Hematopoietic multipotent progenitor cell treated with erythropoietin and hydrocortisone succinate and interleukin-3 and kit ligand, for 4 days (in vitro differentiated cells): ENCODE results near the gene CYS1.
"Not testable (repeated sequence)": the region's sequence is repeated elsewhere in the genome, so short reads cannot be mapped to it uniquely, and the experiment has no call there.

Experiments
- DNase-seq: peaks from one replicate; pipeline ENCODE4 v3.0.0-alpha.2; 2015

CYS1 gene

GRCh38 chr2:10011606-10012325 is 68.4 kb downstream of the CYS1 start:
- DNase-seq, result not testable (repeated sequence)

- not testable (repeated sequence) for DNase-seq
Observed at GRCh38 chr2:10010861-10011605, 69.2 kb downstream of the CYS1 start.

GRCh38 chr2:10009811-10010781 is 70.1 kb downstream of the CYS1 start:
- DNase-seq, result no peak

DNA sequence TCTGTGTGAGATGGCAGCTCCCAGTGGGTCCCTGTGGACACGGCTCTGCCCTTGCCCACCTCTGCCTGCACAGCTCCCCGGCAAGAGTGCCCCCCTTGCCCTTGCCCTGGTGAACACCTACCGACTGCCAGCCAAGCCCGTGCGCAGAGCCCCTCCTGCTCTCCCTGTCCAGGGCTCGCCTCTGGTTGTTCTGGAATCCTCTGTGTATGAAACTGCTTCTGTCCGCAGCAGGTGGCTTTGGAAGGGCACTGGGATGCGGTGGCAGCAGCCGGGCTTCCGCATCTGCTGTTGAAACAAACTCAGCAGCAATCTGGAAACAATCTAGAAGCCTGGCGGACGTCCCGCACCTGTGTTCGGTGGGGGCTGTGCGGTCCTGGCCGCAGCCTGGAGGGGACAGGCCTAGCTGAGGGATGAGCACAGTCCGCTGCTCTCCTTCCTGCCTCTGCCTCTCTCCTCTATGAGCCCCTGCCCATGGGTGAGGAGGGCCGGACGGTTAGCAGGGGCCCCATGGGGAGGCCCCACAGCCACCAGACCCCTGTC is 70.9 kb downstream of the CYS1 start:
- no peak for DNase-seq

GRCh38 chr2:10008809-10009176 is 71.4 kb downstream of the CYS1 start:
- no peak for DNase-seq

DNA sequence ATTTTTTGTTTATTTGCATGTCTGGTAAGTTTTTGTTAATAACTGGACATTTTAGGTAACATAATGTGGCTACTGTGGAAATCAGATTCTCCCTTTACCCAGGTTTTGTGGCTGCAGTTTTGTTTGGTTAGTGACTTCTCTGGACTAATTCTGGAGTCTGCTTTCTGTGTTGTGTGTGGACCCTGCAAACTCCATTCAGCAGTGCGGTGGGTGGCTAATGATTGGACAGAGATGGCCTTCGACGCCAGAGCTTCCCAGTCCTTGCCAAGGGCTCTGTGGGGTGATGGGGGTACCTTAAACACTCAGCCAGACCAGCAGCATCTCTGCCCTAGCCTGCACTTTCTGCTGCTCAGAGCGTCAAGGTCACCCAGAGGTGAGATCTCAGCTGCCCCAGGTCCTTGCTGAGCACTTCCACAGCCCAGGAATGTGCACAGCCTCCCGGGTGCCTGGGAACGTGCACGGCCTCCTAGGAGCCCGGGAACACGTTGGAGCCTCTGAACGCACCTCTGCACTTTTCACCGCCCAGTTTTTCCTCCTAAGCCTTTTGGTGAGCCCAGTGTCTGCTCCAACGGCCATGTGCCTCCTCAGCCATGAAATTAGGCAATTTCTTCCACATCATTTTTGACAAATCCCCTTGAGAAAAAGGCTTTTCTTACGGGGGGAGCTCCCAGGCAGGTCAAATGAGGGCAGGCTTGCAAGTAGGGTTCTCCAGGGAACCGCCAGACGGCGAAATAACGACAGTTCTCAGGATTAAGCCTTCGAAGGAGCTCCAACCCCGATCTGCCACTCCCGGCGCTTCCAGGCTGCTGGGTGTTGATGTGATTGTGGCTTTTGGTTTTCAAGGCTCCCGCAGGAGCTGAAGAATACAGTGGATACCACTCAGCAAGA is 72.0 kb downstream of the CYS1 start:
- no peak for DNase-seq

- DNase-seq, result no peak
Observed at GRCh38 chr2:10007435-10007834, 72.8 kb downstream of the CYS1 start.
